Measurements from ENCODE around the gene LRRC58.
"Not testable (repeated sequence)": the region's sequence is repeated elsewhere in the genome, so short reads cannot be mapped to it uniquely, and the experiment has no call there.

LRRC58 gene

DNA sequence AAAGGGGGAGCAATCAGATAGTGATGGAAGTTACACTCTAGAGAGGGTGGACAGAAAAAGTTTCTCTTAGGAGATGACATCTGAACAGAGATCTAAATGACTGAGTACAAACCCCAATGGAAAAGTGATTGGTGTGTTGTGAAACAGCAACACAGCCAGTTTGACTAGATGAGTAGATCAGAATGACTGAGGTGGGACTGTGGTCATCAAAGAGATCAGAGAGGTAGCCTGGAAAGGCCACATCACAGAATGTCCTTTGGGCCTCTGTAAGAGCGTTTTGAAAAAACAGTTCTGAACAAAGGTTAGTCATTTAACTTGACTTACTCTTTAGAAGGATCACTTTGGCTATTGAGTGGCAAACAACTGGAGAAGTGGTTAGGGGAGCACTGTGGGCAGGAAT, 10.6 kb downstream of the LRRC58 start:
- Histone ChIP-seq H3K9me3 (replicated peaks; ENCODE audit: low read length) (peaks cover 2% of the 10 kb centered on the region), H3K4me1 (ENCODE audit: control insufficient read depth, insufficient read depth, low read length) (no peaks in the 10 kb centered on the region), H3K9ac (ENCODE audit: low read depth, low read length) (no peak overlapping the region), H3K4me2 (ENCODE audit: low read length) (no peak overlapping the region), H3K36me3 (ENCODE audit: insufficient read depth, low read length) (peaks cover 19% of the 10 kb centered on the region), H3K27me3 (ENCODE audit: control insufficient read depth, insufficient read depth, low read length) (no peaks in the 10 kb centered on the region), H3K4me3 (ENCODE audit: low read length) (no peak overlapping the region)

DNA sequence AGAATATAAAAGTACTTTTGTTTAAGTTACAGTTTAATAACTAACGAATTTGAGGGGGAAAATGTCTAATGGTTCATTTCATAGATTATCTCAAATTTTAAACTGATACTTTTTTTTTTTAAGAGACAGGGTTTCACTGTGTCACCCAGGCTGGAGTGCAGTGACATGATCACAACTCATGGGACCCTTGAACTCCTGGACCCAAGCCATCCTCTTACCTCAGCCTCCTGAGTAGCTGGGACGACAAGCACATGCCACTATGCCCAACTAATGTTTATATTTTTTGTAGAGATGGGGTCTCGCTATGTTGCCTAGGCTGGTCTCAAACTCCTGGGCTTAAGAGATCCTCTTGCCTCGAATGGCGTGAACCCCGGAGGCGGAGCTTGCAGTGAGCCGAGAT, 16.5 kb downstream of the LRRC58 start:
- H3K36me3 ChIP-seq (ENCODE audit: insufficient read depth, low read length) = peaks cover 53% of the 10 kb centered on the region
- no peak overlapping the region for H3K4me3 ChIP-seq (ENCODE audit: low read length)
- H3K9me3 ChIP-seq (replicated peaks; ENCODE audit: low read length) = no peaks in the 10 kb centered on the region
- H3K4me1 ChIP-seq (ENCODE audit: control insufficient read depth, insufficient read depth, low read length) = no peaks in the 10 kb centered on the region
- no peak overlapping the region for H3K4me2 ChIP-seq (ENCODE audit: low read length)
- no peak overlapping the region for H3K9ac ChIP-seq (ENCODE audit: low read depth, low read length)
- H3K27me3 ChIP-seq (ENCODE audit: control insufficient read depth, insufficient read depth, low read length) = no peaks in the 10 kb centered on the region

GRCh38 chr3:120331076-120331475, 18.1 kb downstream of the LRRC58 start:
- Histone ChIP-seq H3K9ac (ENCODE audit: low read depth, low read length) (no peak overlapping the region), H3K4me2 (ENCODE audit: low read length) (no peak overlapping the region), H3K4me3 (ENCODE audit: low read length) (no peak overlapping the region), H3K27me3 (ENCODE audit: control insufficient read depth, insufficient read depth, low read length) (no peaks in the 10 kb centered on the region), H3K9me3 (replicated peaks; ENCODE audit: low read length) (no peaks in the 10 kb centered on the region), H3K4me1 (ENCODE audit: control insufficient read depth, insufficient read depth, low read length) (no peaks in the 10 kb centered on the region), H3K36me3 (ENCODE audit: insufficient read depth, low read length) (peaks cover 55% of the 10 kb centered on the region)

- no peak overlapping the region for H3K9ac ChIP-seq (ENCODE audit: low read depth, low read length)
- H3K27me3 ChIP-seq (ENCODE audit: control insufficient read depth, insufficient read depth, low read length) = no peaks in the 10 kb centered on the region
- H3K4me3 ChIP-seq (ENCODE audit: low read length) = no peak overlapping the region
- H3K4me2 ChIP-seq (ENCODE audit: low read length) = no peak overlapping the region
- peaks cover 38% of the 10 kb centered on the region for H3K36me3 ChIP-seq (ENCODE audit: insufficient read depth, low read length)
- H3K4me1 ChIP-seq (ENCODE audit: control insufficient read depth, insufficient read depth, low read length) = no peaks in the 10 kb centered on the region
- no peaks in the 10 kb centered on the region for H3K9me3 ChIP-seq (replicated peaks; ENCODE audit: low read length)
These were observed 22.4 kb downstream of the LRRC58 start for GRCh38 chr3:120326784-120327183.

DNA sequence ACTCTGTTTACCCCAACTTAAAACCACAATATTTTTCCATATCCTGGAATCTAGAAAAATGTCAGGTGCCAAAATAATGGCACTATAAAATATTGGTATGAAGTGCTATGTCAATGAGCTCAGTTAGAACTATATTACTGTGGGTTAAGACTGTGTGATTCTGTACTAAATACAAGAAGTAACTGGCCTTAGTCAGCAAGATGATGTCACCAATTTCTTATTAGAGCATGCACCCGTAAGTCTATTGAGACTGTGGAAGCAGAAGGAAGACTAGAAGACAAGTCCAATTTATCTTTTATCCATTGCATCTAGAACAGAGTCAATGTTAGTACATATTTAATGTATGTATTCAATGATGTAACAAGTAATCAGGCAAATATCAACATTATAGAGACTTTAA, 25.0 kb downstream of the LRRC58 start:
- Histone ChIP-seq H3K9ac (ENCODE audit: low read depth, low read length) (no peak overlapping the region), H3K4me2 (ENCODE audit: low read length) (no peak overlapping the region), H3K4me1 (ENCODE audit: control insufficient read depth, insufficient read depth, low read length) (no peaks in the 10 kb centered on the region), H3K36me3 (ENCODE audit: insufficient read depth, low read length) (peaks cover 13% of the 10 kb centered on the region), H3K4me3 (ENCODE audit: low read length) (no peak overlapping the region), H3K9me3 (replicated peaks; ENCODE audit: low read length) (no peaks in the 10 kb centered on the region), H3K27me3 (ENCODE audit: control insufficient read depth, insufficient read depth, low read length) (no peaks in the 10 kb centered on the region)

- not testable (repeated sequence) for H3K9ac ChIP-seq (ENCODE audit: low read depth, low read length); H3K4me1 ChIP-seq (ENCODE audit: control insufficient read depth, insufficient read depth, low read length); H3K27me3 ChIP-seq (ENCODE audit: control insufficient read depth, insufficient read depth, low read length); H3K9me3 ChIP-seq (replicated peaks; ENCODE audit: low read length); H3K4me3 ChIP-seq (ENCODE audit: low read length); H3K4me2 ChIP-seq (ENCODE audit: low read length)
- H3K36me3 ChIP-seq (ENCODE audit: insufficient read depth, low read length) = peaks cover 10% of the 10 kb centered on the region
These were observed 25.4 kb downstream of the LRRC58 start for GRCh38 chr3:120323761-120324160.

- H3K4me3 ChIP-seq (ENCODE audit: low read length) = no peak overlapping the region
- no peaks in the 10 kb centered on the region for H3K9me3 ChIP-seq (replicated peaks; ENCODE audit: low read length)
- no peak overlapping the region for H3K9ac ChIP-seq (ENCODE audit: low read depth, low read length)
- no peak overlapping the region for H3K4me2 ChIP-seq (ENCODE audit: low read length)
- H3K36me3 ChIP-seq (ENCODE audit: insufficient read depth, low read length) = no peaks in the 10 kb centered on the region
- no peaks in the 10 kb centered on the region for H3K4me1 ChIP-seq (ENCODE audit: control insufficient read depth, insufficient read depth, low read length)
- no peaks in the 10 kb centered on the region for H3K27me3 ChIP-seq (ENCODE audit: control insufficient read depth, insufficient read depth, low read length)
These were observed 37.0 kb downstream of the LRRC58 start for GRCh38 chr3:120311863-120312794.

DNA sequence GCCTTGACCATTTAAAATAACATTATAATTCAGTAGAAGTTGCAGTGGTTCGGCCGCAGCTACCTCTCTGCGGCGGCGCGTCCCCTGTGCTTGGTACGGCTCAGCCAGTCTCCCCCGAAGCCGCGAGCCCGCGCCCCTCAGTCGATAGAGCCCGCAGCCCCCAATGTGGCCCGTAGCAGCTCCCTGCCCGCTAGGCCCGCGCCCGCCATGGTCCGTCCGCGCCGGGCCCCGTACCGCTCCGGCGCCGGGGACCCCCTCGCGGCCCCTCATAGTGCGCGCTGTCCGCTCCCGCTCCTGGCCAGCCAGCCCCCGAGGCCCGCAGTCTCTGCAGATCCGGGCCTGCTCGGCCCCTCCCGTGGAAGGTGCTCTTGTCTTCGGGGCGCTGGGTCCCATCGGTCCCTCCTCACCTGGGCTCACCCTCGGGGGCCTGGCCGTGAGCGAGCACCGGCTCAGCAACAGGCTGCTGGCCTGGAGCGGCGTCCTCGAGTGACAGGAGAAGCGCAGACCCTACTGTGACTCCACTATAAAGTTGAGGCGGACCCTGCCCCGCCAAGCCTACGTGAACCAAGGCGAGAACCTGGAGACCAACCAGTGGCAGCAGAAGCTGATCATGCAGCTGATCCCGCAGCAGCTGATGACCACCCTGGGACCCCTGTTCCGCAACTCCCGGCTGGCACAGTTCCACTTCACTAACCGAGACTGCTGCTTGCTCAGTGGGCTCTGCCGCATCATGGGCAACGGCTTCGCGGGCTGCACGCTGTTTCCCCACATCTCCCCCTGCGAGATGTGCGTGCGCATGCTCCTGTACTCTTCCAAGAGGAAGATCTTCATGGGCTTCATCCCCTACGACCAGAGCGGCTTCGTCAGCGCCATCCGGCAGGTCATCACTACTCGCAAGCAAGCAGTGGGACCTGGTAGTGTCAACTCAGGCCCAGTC, 42.4 kb downstream of the LRRC58 start:
- Histone ChIP-seq H3K9me3 (replicated peaks; ENCODE audit: low read length) (no peaks in the 10 kb centered on the region), H3K4me2 (ENCODE audit: low read length) (no peak overlapping the region), H3K27me3 (ENCODE audit: control insufficient read depth, insufficient read depth, low read length) (no peaks in the 10 kb centered on the region), H3K4me1 (ENCODE audit: control insufficient read depth, insufficient read depth, low read length) (no peaks in the 10 kb centered on the region), H3K9ac (ENCODE audit: low read depth, low read length) (no peak overlapping the region), H3K36me3 (ENCODE audit: insufficient read depth, low read length) (no peaks in the 10 kb centered on the region), H3K4me3 (ENCODE audit: low read length) (no peak overlapping the region)

DNA sequence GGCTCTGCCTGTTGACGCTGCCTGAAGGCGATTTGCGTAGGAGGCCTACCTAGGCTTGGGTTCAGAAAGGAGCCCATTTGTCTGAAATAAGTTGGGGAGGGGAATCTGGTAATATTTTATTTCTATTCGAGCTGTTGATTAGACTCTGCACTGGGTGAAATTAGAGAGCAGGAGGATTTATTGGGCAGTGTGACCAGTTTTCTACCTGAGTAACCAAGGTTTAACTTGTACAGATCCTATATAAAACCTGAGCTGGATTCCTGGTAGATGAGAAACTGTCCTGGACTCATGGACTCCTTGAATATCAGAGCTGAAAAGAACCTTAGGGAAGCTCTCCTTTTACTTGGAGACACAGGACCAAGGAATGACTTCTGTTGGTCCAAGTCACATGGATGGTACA, 44.5 kb downstream of the LRRC58 start:
- no peaks in the 10 kb centered on the region for H3K9me3 ChIP-seq (replicated peaks; ENCODE audit: low read length)

DNA sequence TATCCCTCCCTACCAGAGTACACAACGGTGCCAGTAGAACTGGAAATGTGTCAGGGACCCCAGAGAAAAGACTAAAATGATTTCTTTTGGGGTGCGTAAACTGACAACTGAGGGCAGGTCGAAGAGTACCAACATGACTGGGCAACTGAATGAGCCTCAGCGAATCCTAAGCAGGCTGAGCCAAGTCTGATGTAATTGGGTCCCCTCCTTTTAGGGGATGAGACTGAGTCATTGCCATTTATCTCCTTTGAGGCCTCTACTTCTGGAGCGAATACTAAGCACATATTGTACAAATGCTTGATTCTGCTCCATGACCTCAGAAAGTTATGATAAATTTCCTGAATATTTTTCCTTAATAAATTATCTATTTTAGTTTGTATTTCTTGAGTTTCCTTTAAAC, 46.8 kb downstream of the LRRC58 start:
- Histone ChIP-seq H3K4me2 (ENCODE audit: low read length) (no peak overlapping the region), H3K4me3 (ENCODE audit: low read length) (no peak overlapping the region), H3K4me1 (ENCODE audit: control insufficient read depth, insufficient read depth, low read length) (no peaks in the 10 kb centered on the region), H3K9me3 (replicated peaks; ENCODE audit: low read length) (no peaks in the 10 kb centered on the region), H3K27me3 (ENCODE audit: control insufficient read depth, insufficient read depth, low read length) (no peaks in the 10 kb centered on the region), H3K9ac (ENCODE audit: low read depth, low read length) (no peak overlapping the region), H3K36me3 (ENCODE audit: insufficient read depth, low read length) (no peaks in the 10 kb centered on the region)

More for the DNA sequence above, 44.5 kb downstream of the LRRC58 start:
- Histone ChIP-seq H3K4me3 (ENCODE audit: low read length) (no peak overlapping the region), H3K4me1 (ENCODE audit: control insufficient read depth, insufficient read depth, low read length) (no peaks in the 10 kb centered on the region), H3K4me2 (ENCODE audit: low read length) (no peak overlapping the region), H3K27me3 (ENCODE audit: control insufficient read depth, insufficient read depth, low read length) (no peaks in the 10 kb centered on the region), H3K36me3 (ENCODE audit: insufficient read depth, low read length) (no peaks in the 10 kb centered on the region), H3K9ac (ENCODE audit: low read depth, low read length) (no peak overlapping the region)

- H3K9ac ChIP-seq (ENCODE audit: low read depth, low read length) = no peak overlapping the region
- H3K9me3 ChIP-seq (replicated peaks; ENCODE audit: low read length) = no peaks in the 10 kb centered on the region
- no peaks in the 10 kb centered on the region for H3K36me3 ChIP-seq (ENCODE audit: insufficient read depth, low read length)
- H3K4me2 ChIP-seq (ENCODE audit: low read length) = no peak overlapping the region
- H3K4me3 ChIP-seq (ENCODE audit: low read length) = no peak overlapping the region
- H3K27me3 ChIP-seq (ENCODE audit: control insufficient read depth, insufficient read depth, low read length) = no peaks in the 10 kb centered on the region
- H3K4me1 ChIP-seq (ENCODE audit: control insufficient read depth, insufficient read depth, low read length) = no peaks in the 10 kb centered on the region
These were observed 48.2 kb downstream of the LRRC58 start for GRCh38 chr3:120300971-120301370.

Measured in skeletal muscle satellite cell (primary cell).